ENCODE results near the gene PRKG1.
"Not testable (repeated sequence)": the region's sequence is repeated elsewhere in the genome, so short reads cannot be mapped to it uniquely, and the experiment has no call there.

Gene PRKG1

GRCh38 chr10:51569467-51569866, 495.2 kb downstream of the PRKG1 start:
- Histone ChIP-seq H3K27ac (ENCODE audit: low read length) (no peak overlapping the region), H3K9me3 (ENCODE audit: control insufficient read depth, insufficient read depth, low read length) (no peaks in the 10 kb centered on the region), H3K27me3 (ENCODE audit: control insufficient read depth, insufficient read depth, low read length) (no peaks in the 10 kb centered on the region), H3K4me1 (ENCODE audit: control insufficient read depth, insufficient read depth, low read length) (no peaks in the 10 kb centered on the region), H3K4me3 (ENCODE audit: low read length) (no peak overlapping the region), H3K36me3 (ENCODE audit: control insufficient read depth, insufficient read depth, low read length) (no peaks in the 10 kb centered on the region)
- no peak for DNase-seq (ENCODE audit: low read depth, low spot score)
- WGBS (ENCODE audit: insufficient coverage, insufficient read length): no CpG with 5 or more reads among the region's 3 CpGs

- DNase-seq (ENCODE audit: low read depth, low spot score): no peak
These were observed 500.2 kb downstream of the PRKG1 start for GRCh38 chr10:51574248-51575048.

GRCh38 chr10:51581196-51581595, 506.9 kb downstream of the PRKG1 start:
- not testable (repeated sequence) for H3K9me3 ChIP-seq (ENCODE audit: control insufficient read depth, insufficient read depth, low read length); H3K4me3 ChIP-seq (ENCODE audit: low read length); H3K27ac ChIP-seq (ENCODE audit: low read length); DNase-seq (ENCODE audit: low read depth, low spot score); H3K27me3 ChIP-seq (ENCODE audit: control insufficient read depth, insufficient read depth, low read length); H3K4me1 ChIP-seq (ENCODE audit: control insufficient read depth, insufficient read depth, low read length); H3K36me3 ChIP-seq (ENCODE audit: control insufficient read depth, insufficient read depth, low read length)
- WGBS (ENCODE audit: insufficient coverage, insufficient read length): no CpG with 5 or more reads among the region's 6 CpGs

More at GRCh38 chr10:51574248-51575048, 500.2 kb downstream of the PRKG1 start:
- H3K27ac ChIP-seq (ENCODE audit: low read length): no peak overlapping the region
- H3K9me3 ChIP-seq (ENCODE audit: control insufficient read depth, insufficient read depth, low read length): no peaks in the 10 kb centered on the region
- no peaks in the 10 kb centered on the region for H3K36me3 ChIP-seq (ENCODE audit: control insufficient read depth, insufficient read depth, low read length)
- no CpG with 5 or more reads among the region's 2 CpGs for WGBS (ENCODE audit: insufficient coverage, insufficient read length)
- H3K4me1 ChIP-seq (ENCODE audit: control insufficient read depth, insufficient read depth, low read length): 0 out of 2 replicates have a peak, but pooled peaks cover 1% of the 10 kb centered on the region
- no peaks in the 10 kb centered on the region for H3K27me3 ChIP-seq (ENCODE audit: control insufficient read depth, insufficient read depth, low read length)
- H3K4me3 ChIP-seq (ENCODE audit: low read length): no peak overlapping the region

GRCh38 chr10:51583976-51584375, 509.7 kb downstream of the PRKG1 start:
- no peaks in the 10 kb centered on the region for H3K36me3 ChIP-seq (ENCODE audit: control insufficient read depth, insufficient read depth, low read length)
- no peak for DNase-seq (ENCODE audit: low read depth, low spot score)
- H3K4me1 ChIP-seq (ENCODE audit: control insufficient read depth, insufficient read depth, low read length): no peaks in the 10 kb centered on the region
- H3K4me3 ChIP-seq (ENCODE audit: low read length): no peak overlapping the region
- no peak overlapping the region for H3K27ac ChIP-seq (ENCODE audit: low read length)
- no peaks in the 10 kb centered on the region for H3K9me3 ChIP-seq (ENCODE audit: control insufficient read depth, insufficient read depth, low read length)
- H3K27me3 ChIP-seq (ENCODE audit: control insufficient read depth, insufficient read depth, low read length): no peaks in the 10 kb centered on the region

GRCh38 chr10:51585742-51586141, 511.5 kb downstream of the PRKG1 start:
- no peaks in the 10 kb centered on the region for H3K36me3 ChIP-seq (ENCODE audit: control insufficient read depth, insufficient read depth, low read length)
- H3K9me3 ChIP-seq (ENCODE audit: control insufficient read depth, insufficient read depth, low read length): no peaks in the 10 kb centered on the region
- no peak for DNase-seq (ENCODE audit: low read depth, low spot score)
- H3K27ac ChIP-seq (ENCODE audit: low read length): no peak overlapping the region
- H3K4me3 ChIP-seq (ENCODE audit: low read length): no peak overlapping the region
- H3K4me1 ChIP-seq (ENCODE audit: control insufficient read depth, insufficient read depth, low read length): no peaks in the 10 kb centered on the region
- no peaks in the 10 kb centered on the region for H3K27me3 ChIP-seq (ENCODE audit: control insufficient read depth, insufficient read depth, low read length)
- no CpG with 5 or more reads among the region's 7 CpGs for whole genome bisulfite sequencing (ENCODE audit: insufficient coverage, insufficient read length)

- WGBS (ENCODE audit: insufficient coverage, insufficient read length): no CpG with 5 or more reads among the region's 1 CpG
- Histone ChIP-seq H3K36me3 (ENCODE audit: control insufficient read depth, insufficient read depth, low read length) (no peaks in the 10 kb centered on the region), H3K4me1 (ENCODE audit: control insufficient read depth, insufficient read depth, low read length) (no peaks in the 10 kb centered on the region), H3K4me3 (ENCODE audit: low read length) (no peak overlapping the region), H3K9me3 (ENCODE audit: control insufficient read depth, insufficient read depth, low read length) (no peaks in the 10 kb centered on the region), H3K27ac (ENCODE audit: low read length) (no peak overlapping the region), H3K27me3 (ENCODE audit: control insufficient read depth, insufficient read depth, low read length) (no peaks in the 10 kb centered on the region)
- DNase-seq (ENCODE audit: low read depth, low spot score): no peak
These were observed 514.7 kb downstream of the PRKG1 start for GRCh38 chr10:51588984-51589383.

- Histone ChIP-seq H3K4me3 (ENCODE audit: low read length) (no peak overlapping the region), H3K36me3 (ENCODE audit: control insufficient read depth, insufficient read depth, low read length) (no peaks in the 10 kb centered on the region), H3K27ac (ENCODE audit: low read length) (no peak overlapping the region), H3K9me3 (ENCODE audit: control insufficient read depth, insufficient read depth, low read length) (no peaks in the 10 kb centered on the region), H3K27me3 (ENCODE audit: control insufficient read depth, insufficient read depth, low read length) (no peaks in the 10 kb centered on the region), H3K4me1 (ENCODE audit: control insufficient read depth, insufficient read depth, low read length) (no peaks in the 10 kb centered on the region)
- no CpG with 5 or more reads among the region's 2 CpGs for WGBS (ENCODE audit: insufficient coverage, insufficient read length)
- DNase-seq (ENCODE audit: low read depth, low spot score): no peak
These were observed 516.5 kb downstream of the PRKG1 start for GRCh38 chr10:51590818-51591217.

GRCh38 chr10:51596695-51597094, 522.4 kb downstream of the PRKG1 start:
- no CpG with 5 or more reads among the region's 3 CpGs for WGBS (ENCODE audit: insufficient coverage, insufficient read length)
- no peaks in the 10 kb centered on the region for H3K9me3 ChIP-seq (ENCODE audit: control insufficient read depth, insufficient read depth, low read length)
- DNase-seq (ENCODE audit: low read depth, low spot score): no peak
- H3K27ac ChIP-seq (ENCODE audit: low read length): no peak overlapping the region
- H3K36me3 ChIP-seq (ENCODE audit: control insufficient read depth, insufficient read depth, low read length): no peaks in the 10 kb centered on the region
- H3K4me1 ChIP-seq (ENCODE audit: control insufficient read depth, insufficient read depth, low read length): no peaks in the 10 kb centered on the region
- H3K27me3 ChIP-seq (ENCODE audit: control insufficient read depth, insufficient read depth, low read length): no peaks in the 10 kb centered on the region
- H3K4me3 ChIP-seq (ENCODE audit: low read length): no peak overlapping the region

- H3K4me1 ChIP-seq (ENCODE audit: control insufficient read depth, insufficient read depth, low read length): no peaks in the 10 kb centered on the region; the same call in 1 of the 2 replicates
- H3K4me3 ChIP-seq (ENCODE audit: low read length): no peak overlapping the region
- no peak overlapping the region for H3K27ac ChIP-seq (ENCODE audit: low read length)
- DNase-seq (ENCODE audit: low read depth, low spot score): no peak
- WGBS (ENCODE audit: insufficient coverage, insufficient read length): no CpG with 5 or more reads among the region's 1 CpG
- H3K9me3 ChIP-seq (ENCODE audit: control insufficient read depth, insufficient read depth, low read length): no peaks in the 10 kb centered on the region
- H3K36me3 ChIP-seq (ENCODE audit: control insufficient read depth, insufficient read depth, low read length): no peaks in the 10 kb centered on the region
- H3K27me3 ChIP-seq (ENCODE audit: control insufficient read depth, insufficient read depth, low read length): no peaks in the 10 kb centered on the region
These were observed 525.4 kb downstream of the PRKG1 start for GRCh38 chr10:51599647-51600046.

- WGBS (ENCODE audit: insufficient coverage, insufficient read length): no CpG with 5 or more reads among the region's 5 CpGs
- H3K27me3 ChIP-seq (ENCODE audit: control insufficient read depth, insufficient read depth, low read length): no peaks in the 10 kb centered on the region
- no peak overlapping the region for H3K27ac ChIP-seq (ENCODE audit: low read length)
- H3K4me1 ChIP-seq (ENCODE audit: control insufficient read depth, insufficient read depth, low read length): peaks cover 1% of the 10 kb centered on the region; the same call in 1 of the 2 replicates
- no peaks in the 10 kb centered on the region for H3K36me3 ChIP-seq (ENCODE audit: control insufficient read depth, insufficient read depth, low read length)
- DNase-seq (ENCODE audit: low read depth, low spot score): no peak
- H3K4me3 ChIP-seq (ENCODE audit: low read length): no peak overlapping the region
- H3K9me3 ChIP-seq (ENCODE audit: control insufficient read depth, insufficient read depth, low read length): no peaks in the 10 kb centered on the region
These were observed 528.0 kb downstream of the PRKG1 start for GRCh38 chr10:51602326-51602725.

- Histone ChIP-seq H3K27ac (ENCODE audit: low read length) (no peak overlapping the region), H3K4me3 (ENCODE audit: low read length) (no peak overlapping the region), H3K9me3 (ENCODE audit: control insufficient read depth, insufficient read depth, low read length) (no peaks in the 10 kb centered on the region), H3K27me3 (ENCODE audit: control insufficient read depth, insufficient read depth, low read length) (no peaks in the 10 kb centered on the region), H3K36me3 (ENCODE audit: control insufficient read depth, insufficient read depth, low read length) (no peaks in the 10 kb centered on the region), H3K4me1 (ENCODE audit: control insufficient read depth, insufficient read depth, low read length) (peaks cover 1% of the 10 kb centered on the region; the same call in 1 of the 2 replicates)
- no CpG with 5 or more reads among the region's 5 CpGs for WGBS (ENCODE audit: insufficient coverage, insufficient read length)
- DNase-seq (ENCODE audit: low read depth, low spot score): no peak
These were observed 530.3 kb downstream of the PRKG1 start for GRCh38 chr10:51604579-51604978.
